Measurements from ENCODE around the gene HAT1.

Gene HAT1

GRCh38 chr2:171965238-171965637 lies 43.0 kb downstream of the HAT1 start:
- Histone ChIP-seq H4K8ac (ENCODE audit: low read depth, low read length) (no peak overlapping the region), H2BK120ac (ENCODE audit: low read depth, low read length) (no peak overlapping the region), H3K36me3 (ENCODE audit: control insufficient read depth, insufficient read depth, low read length) (no peaks in the 10 kb centered on the region), H3K9ac (ENCODE audit: low read length) (no peak overlapping the region), H3K4me2 (ENCODE audit: low read length) (no peak overlapping the region), H3K79me1 (ENCODE audit: low read length) (peaks cover 2% of the 10 kb centered on the region), H4K5ac (ENCODE audit: low read length) (no peak overlapping the region), H3K79me2 (ENCODE audit: control insufficient read depth, insufficient read depth, low read length) (no peaks in the 10 kb centered on the region), H2BK5ac (ENCODE audit: low read length) (no peak overlapping the region), H3K23ac (ENCODE audit: low read length) (no peak overlapping the region), H3K18ac (ENCODE audit: low read length) (no peak overlapping the region), H2BK15ac (replicated peaks; ENCODE audit: low read depth) (no peak overlapping the region), H3K4me3 (ENCODE audit: low read length) (no peak overlapping the region), H3K4me1 (ENCODE audit: control insufficient read depth, low read depth, low read length) (no peaks in the 10 kb centered on the region), H3K56ac (ENCODE audit: low read length) (no peak overlapping the region), H3K27me3 (ENCODE audit: insufficient read depth, low read length, poor library complexity) (no peaks in the 10 kb centered on the region), H2AK5ac (ENCODE audit: low read length) (no peak overlapping the region), H3K4ac (ENCODE audit: low read depth, low read length) (no peak overlapping the region), H3K27ac (ENCODE audit: low read depth, low read length) (no peak overlapping the region)
- no CpG with 5 or more reads among the region's 3 CpGs for WGBS (ENCODE audit: extremely low coverage, insufficient coverage, low lambda C conversion rate)
- no peak for DNase-seq

GRCh38 chr2:171965661-171966060 lies 43.4 kb downstream of the HAT1 start:
- WGBS (ENCODE audit: extremely low coverage, insufficient coverage, low lambda C conversion rate): no CpG with 5 or more reads among the region's 3 CpGs
- no peak overlapping the region for H2AK5ac ChIP-seq (ENCODE audit: low read length)
- peaks cover 2% of the 10 kb centered on the region for H3K79me1 ChIP-seq (ENCODE audit: low read length)
- no peak overlapping the region for H2BK15ac ChIP-seq (replicated peaks; ENCODE audit: low read depth)
- H2BK5ac ChIP-seq (ENCODE audit: low read length): no peak overlapping the region
- H3K9ac ChIP-seq (ENCODE audit: low read length): no peak overlapping the region
- H3K23ac ChIP-seq (ENCODE audit: low read length): no peak overlapping the region
- no peak overlapping the region for H3K4ac ChIP-seq (ENCODE audit: low read depth, low read length)
- no peaks in the 10 kb centered on the region for H3K36me3 ChIP-seq (ENCODE audit: control insufficient read depth, insufficient read depth, low read length)
- no peak overlapping the region for H3K4me3 ChIP-seq (ENCODE audit: low read length)
- no peak overlapping the region for H3K18ac ChIP-seq (ENCODE audit: low read length)
- no peak for DNase-seq
- H3K27ac ChIP-seq (ENCODE audit: low read depth, low read length): no peak overlapping the region
- no peaks in the 10 kb centered on the region for H3K27me3 ChIP-seq (ENCODE audit: insufficient read depth, low read length, poor library complexity)
- no peak overlapping the region for H3K4me2 ChIP-seq (ENCODE audit: low read length)
- H4K8ac ChIP-seq (ENCODE audit: low read depth, low read length): no peak overlapping the region
- H3K56ac ChIP-seq (ENCODE audit: low read length): no peak overlapping the region
- H3K79me2 ChIP-seq (ENCODE audit: control insufficient read depth, insufficient read depth, low read length): no peaks in the 10 kb centered on the region
- H4K5ac ChIP-seq (ENCODE audit: low read length): no peak overlapping the region
- no peaks in the 10 kb centered on the region for H3K4me1 ChIP-seq (ENCODE audit: control insufficient read depth, low read depth, low read length)
- H2BK120ac ChIP-seq (ENCODE audit: low read depth, low read length): no peak overlapping the region

DNA sequence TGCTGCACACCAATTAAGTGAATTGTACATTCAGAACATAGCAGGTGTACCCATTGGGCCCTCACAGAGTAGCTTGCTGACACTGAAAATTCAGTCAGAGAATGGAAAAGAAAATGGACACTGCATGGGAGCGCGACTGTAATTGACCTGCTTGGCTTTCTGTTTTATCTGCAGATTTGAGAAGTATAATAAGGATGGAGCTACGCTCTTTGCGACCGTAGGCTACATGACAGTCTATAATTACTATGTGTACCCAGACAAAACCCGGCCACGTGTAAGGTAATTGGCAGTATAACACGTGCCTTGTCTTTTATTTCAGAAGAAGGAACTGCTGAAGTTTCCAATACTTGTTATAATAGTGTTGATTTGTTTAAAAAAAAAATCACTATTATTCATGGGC lies 44.0 kb downstream of the HAT1 start:
- Histone ChIP-seq H3K36me3 (ENCODE audit: control insufficient read depth, insufficient read depth, low read length) (no peaks in the 10 kb centered on the region), H3K27ac (ENCODE audit: low read depth, low read length) (no peak overlapping the region), H4K8ac (ENCODE audit: low read depth, low read length) (no peak overlapping the region), H2BK5ac (ENCODE audit: low read length) (no peak overlapping the region), H3K4ac (ENCODE audit: low read depth, low read length) (no peak overlapping the region), H3K9ac (ENCODE audit: low read length) (no peak overlapping the region), H3K4me2 (ENCODE audit: low read length) (no peak overlapping the region), H4K5ac (ENCODE audit: low read length) (no peak overlapping the region), H3K56ac (ENCODE audit: low read length) (no peak overlapping the region), H2BK120ac (ENCODE audit: low read depth, low read length) (no peak overlapping the region), H3K4me1 (ENCODE audit: control insufficient read depth, low read depth, low read length) (no peaks in the 10 kb centered on the region), H3K23ac (ENCODE audit: low read length) (no peak overlapping the region), H3K18ac (ENCODE audit: low read length) (no peak overlapping the region), H3K79me1 (ENCODE audit: low read length) (peaks cover 2% of the 10 kb centered on the region), H2BK15ac (replicated peaks; ENCODE audit: low read depth) (no peak overlapping the region), H3K4me3 (ENCODE audit: low read length) (no peak overlapping the region), H3K27me3 (ENCODE audit: insufficient read depth, low read length, poor library complexity) (no peaks in the 10 kb centered on the region), H3K79me2 (ENCODE audit: control insufficient read depth, insufficient read depth, low read length) (no peaks in the 10 kb centered on the region), H2AK5ac (ENCODE audit: low read length) (no peak overlapping the region)
- no peak for DNase-seq
- WGBS (ENCODE audit: extremely low coverage, insufficient coverage, low lambda C conversion rate): no CpG with 5 or more reads among the region's 8 CpGs

DNA sequence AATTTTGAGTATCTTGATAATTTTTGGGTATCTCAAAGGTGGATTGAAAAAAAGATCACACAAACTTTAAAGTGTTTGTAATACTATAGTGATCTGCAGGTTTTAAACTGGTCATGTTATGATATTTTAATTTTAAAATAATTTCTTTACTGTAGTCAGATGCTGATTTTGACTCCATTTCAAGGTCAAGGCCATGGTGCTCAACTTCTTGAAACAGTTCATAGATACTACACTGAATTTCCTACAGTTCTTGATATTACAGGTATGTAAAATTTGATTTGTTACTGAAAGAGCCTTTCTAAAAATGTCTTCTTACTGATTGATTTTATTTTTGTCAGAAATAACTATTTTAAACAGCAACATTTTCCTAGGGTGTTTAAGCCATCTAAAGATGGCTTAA lies 44.4 kb downstream of the HAT1 start:
- Histone ChIP-seq H3K4me1 (ENCODE audit: control insufficient read depth, low read depth, low read length) (no peaks in the 10 kb centered on the region), H2BK5ac (ENCODE audit: low read length) (no peak overlapping the region), H4K5ac (ENCODE audit: low read length) (no peak overlapping the region), H3K79me2 (ENCODE audit: control insufficient read depth, insufficient read depth, low read length) (no peaks in the 10 kb centered on the region), H3K4ac (ENCODE audit: low read depth, low read length) (no peak overlapping the region), H2AK5ac (ENCODE audit: low read length) (no peak overlapping the region), H4K8ac (ENCODE audit: low read depth, low read length) (no peak overlapping the region), H3K79me1 (ENCODE audit: low read length) (peaks cover 2% of the 10 kb centered on the region), H3K36me3 (ENCODE audit: control insufficient read depth, insufficient read depth, low read length) (no peaks in the 10 kb centered on the region), H3K4me2 (ENCODE audit: low read length) (no peak overlapping the region), H3K56ac (ENCODE audit: low read length) (no peak overlapping the region), H3K27ac (ENCODE audit: low read depth, low read length) (no peak overlapping the region), H2BK15ac (replicated peaks; ENCODE audit: low read depth) (no peak overlapping the region), H3K18ac (ENCODE audit: low read length) (no peak overlapping the region), H3K27me3 (ENCODE audit: insufficient read depth, low read length, poor library complexity) (no peaks in the 10 kb centered on the region), H3K9ac (ENCODE audit: low read length) (no peak overlapping the region), H2BK120ac (ENCODE audit: low read depth, low read length) (no peak overlapping the region), H3K23ac (ENCODE audit: low read length) (no peak overlapping the region), H3K4me3 (ENCODE audit: low read length) (no peak overlapping the region)
- no peak for DNase-seq

GRCh38 chr2:171968509-171968908 lies 46.2 kb downstream of the HAT1 start:
- Histone ChIP-seq H3K27ac (ENCODE audit: low read depth, low read length) (no peak overlapping the region), H3K18ac (ENCODE audit: low read length) (no peak overlapping the region), H3K79me2 (ENCODE audit: control insufficient read depth, insufficient read depth, low read length) (no peaks in the 10 kb centered on the region), H3K9ac (ENCODE audit: low read length) (no peak overlapping the region), H2BK120ac (ENCODE audit: low read depth, low read length) (no peak overlapping the region), H2BK5ac (ENCODE audit: low read length) (no peak overlapping the region), H3K56ac (ENCODE audit: low read length) (no peak overlapping the region), H4K5ac (ENCODE audit: low read length) (no peak overlapping the region), H3K4me1 (ENCODE audit: control insufficient read depth, low read depth, low read length) (no peaks in the 10 kb centered on the region), H3K36me3 (ENCODE audit: control insufficient read depth, insufficient read depth, low read length) (no peaks in the 10 kb centered on the region), H3K4me3 (ENCODE audit: low read length) (no peak overlapping the region), H3K27me3 (ENCODE audit: insufficient read depth, low read length, poor library complexity) (no peaks in the 10 kb centered on the region), H2BK15ac (replicated peaks; ENCODE audit: low read depth) (no peak overlapping the region), H2AK5ac (ENCODE audit: low read length) (no peak overlapping the region), H3K4me2 (ENCODE audit: low read length) (no peak overlapping the region), H3K79me1 (ENCODE audit: low read length) (peaks cover 2% of the 10 kb centered on the region), H4K8ac (ENCODE audit: low read depth, low read length) (no peak overlapping the region), H3K4ac (ENCODE audit: low read depth, low read length) (no peak overlapping the region), H3K23ac (ENCODE audit: low read length) (no peak overlapping the region)
- DNase-seq: no peak

GRCh38 chr2:171972329-171972982 lies 50.2 kb downstream of the HAT1 start:
- H2BK120ac ChIP-seq (ENCODE audit: low read depth, low read length): no peak overlapping the region
- H3K18ac ChIP-seq (ENCODE audit: low read length): no peak overlapping the region
- no peaks in the 10 kb centered on the region for H3K79me2 ChIP-seq (ENCODE audit: control insufficient read depth, insufficient read depth, low read length)
- DNase-seq: no peak
- H3K23ac ChIP-seq (ENCODE audit: low read length): no peak overlapping the region
- H3K27me3 ChIP-seq (ENCODE audit: insufficient read depth, low read length, poor library complexity): no peaks in the 10 kb centered on the region
- H3K27ac ChIP-seq (ENCODE audit: low read depth, low read length): no peak overlapping the region
- H3K4me2 ChIP-seq (ENCODE audit: low read length): no peak overlapping the region
- no peaks in the 10 kb centered on the region for H3K4me1 ChIP-seq (ENCODE audit: control insufficient read depth, low read depth, low read length)
- no peak overlapping the region for H3K4me3 ChIP-seq (ENCODE audit: low read length)
- H2AK5ac ChIP-seq (ENCODE audit: low read length): no peak overlapping the region
- no peak overlapping the region for H4K5ac ChIP-seq (ENCODE audit: low read length)
- H3K4ac ChIP-seq (ENCODE audit: low read depth, low read length): no peak overlapping the region
- no peak overlapping the region for H3K9ac ChIP-seq (ENCODE audit: low read length)
- H3K56ac ChIP-seq (ENCODE audit: low read length): no peak overlapping the region
- H2BK15ac ChIP-seq (replicated peaks; ENCODE audit: low read depth): no peak overlapping the region
- no peak overlapping the region for H4K8ac ChIP-seq (ENCODE audit: low read depth, low read length)
- WGBS (ENCODE audit: extremely low coverage, insufficient coverage, low lambda C conversion rate): no CpG with 5 or more reads among the region's 2 CpGs
- H3K36me3 ChIP-seq (ENCODE audit: control insufficient read depth, insufficient read depth, low read length): no peaks in the 10 kb centered on the region
- no peak overlapping the region for H2BK5ac ChIP-seq (ENCODE audit: low read length)
- H3K79me1 ChIP-seq (ENCODE audit: low read length): no peaks in the 10 kb centered on the region
